IMR-90 (cell line): Measurements from ENCODE around the gene OR6K3. TPM values are rescaled to one million over a fixed set of nuclear protein-coding genes. Genes with fewer than 3 reads are reported as not detected.

Source experiments
- ATAC-seq: fragments of 200-7000 bp; cut with Tn5 transposase; 2 replicates; pipeline ENCODE4 v1.9.1; 2020; ENCODE audit warnings: low read depth, mild to moderate bottlenecking, moderate library complexity
- BruUV-seq: library from RNA; stranded (reverse); fragments of 400-500 nt; replicated peaks from 2 replicates; lab custom pipeline; 2021; lab: Mats Ljungman, UMichigan
- CTCF ChIA-PET: fragments of 300-600 bp; formaldehyde crosslinking; extraction: SDS; loops from one replicate; lab custom pipeline; 2021; ENCODE audit warnings: antibody characterized with exemption; lab: Yijun Ruan, JAX
- POLR2A ChIA-PET: fragments of 300-600 bp; sonication (Branson Sonifier 250); formaldehyde crosslinking; loops from one replicate; lab custom pipeline; 2022; ENCODE audit warnings: antibody characterized with exemption; ENCODE audit not compliant: unreplicated experiment; lab: Charles Lee
- DNase-seq: peaks from one replicate; pipeline ENCODE4 v3.0.0; 2013
- H2AFZ ChIP-seq: replicated peaks from 2 replicates; pipeline ENCODE3; 2013; ENCODE audit warnings: low read length, mild to moderate bottlenecking; ENCODE audit not compliant: poor library complexity
- H2AK5ac ChIP-seq: 2 replicates; pipeline ENCODE4 v1.6.1; 2013; ENCODE audit warnings: low read depth, low read length, inconsistent platforms
- H2AK9ac ChIP-seq: replicated peaks from 2 replicates; pipeline ENCODE3; 2013; ENCODE audit warnings: mild to moderate bottlenecking, low read depth, low read length, moderate library complexity; ENCODE audit not compliant: poor library complexity
- H2BK120ac ChIP-seq: 2 replicates; pipeline ENCODE4 v1.6.1; 2013; ENCODE audit warnings: low read depth, low read length, inconsistent platforms
- H2BK15ac ChIP-seq: 3 replicates; pipeline ENCODE4 v1.6.1; 2013; ENCODE audit warnings: low read depth, low read length, inconsistent platforms
- H2BK20ac ChIP-seq: 2 replicates; pipeline ENCODE4 v1.6.1; 2013; ENCODE audit warnings: low read depth, mild to moderate bottlenecking, inconsistent platforms, low read length, moderate library complexity
- H2BK5ac ChIP-seq: 2 replicates; pipeline ENCODE4 v1.6.1; 2013; ENCODE audit warnings: mild to moderate bottlenecking, low read depth, low read length, inconsistent platforms; ENCODE audit not compliant: poor library complexity, severe bottlenecking
- H3K14ac ChIP-seq: replicated peaks from 2 replicates; pipeline ENCODE4 v1.6.1; 2013; ENCODE audit warnings: low read depth, low read length, inconsistent platforms
- H3K18ac ChIP-seq: 2 replicates; pipeline ENCODE4 v1.6.1; 2013; ENCODE audit warnings: low read depth, low read length, control low read depth
- H3K23ac ChIP-seq: 2 replicates; pipeline ENCODE4 v1.6.1; 2013; ENCODE audit warnings: low read depth, low read length, inconsistent platforms
- H3K27ac ChIP-seq: 2 replicates; pipeline ENCODE4 v1.5.1; 2013; ENCODE audit warnings: mild to moderate bottlenecking, control low read depth, low read length; ENCODE audit not compliant: insufficient read depth
- H3K27me3 ChIP-seq: 2 replicates; pipeline ENCODE4 v1.6.1; 2013; ENCODE audit warnings: low read length; ENCODE audit not compliant: control insufficient read depth, insufficient read depth
- H3K36me3 ChIP-seq: 2 replicates; pipeline ENCODE4 v1.6.1; 2013; ENCODE audit warnings: low read length, mixed read lengths; ENCODE audit not compliant: control insufficient read depth, insufficient read depth
- H3K4ac ChIP-seq: 2 replicates; pipeline ENCODE4 v1.6.1; 2013; ENCODE audit warnings: low read depth, low read length, inconsistent platforms
- H3K4me1 ChIP-seq: 2 replicates; pipeline ENCODE4 v1.6.1; 2013; ENCODE audit warnings: low read length, mixed read lengths; ENCODE audit not compliant: control insufficient read depth, insufficient read depth
- H3K4me2 ChIP-seq: 2 replicates; pipeline ENCODE4 v1.6.1; 2013; ENCODE audit warnings: low read depth, mild to moderate bottlenecking, control low read depth, low read length, moderate library complexity
- H3K4me3 ChIP-seq: 2 replicates; pipeline ENCODE4 v1.5.1; 2013; ENCODE audit warnings: low read depth, mild to moderate bottlenecking, control low read depth, low read length, moderate library complexity; ENCODE audit not compliant: insufficient read depth
- H3K56ac ChIP-seq: 2 replicates; pipeline ENCODE4 v1.6.1; 2013; ENCODE audit warnings: low read length, inconsistent platforms; ENCODE audit not compliant: insufficient read depth; ENCODE audit errors: extremely low read depth
- H3K79me1 ChIP-seq, 2 experiments: 2 replicates each; pipeline ENCODE4 v1.6.1; 2013; ENCODE audit warnings: low read length in 2 of 2, inconsistent platforms in 1 of 2, low read depth in 1 of 2
- H3K9ac ChIP-seq: 2 replicates; pipeline ENCODE4 v1.6.1; 2013; ENCODE audit warnings: low read depth, low read length, control low read depth
- H3K9me1 ChIP-seq: 2 replicates; pipeline ENCODE4 v1.6.1; 2013; ENCODE audit warnings: low read length, inconsistent platforms; ENCODE audit not compliant: insufficient read depth
- H3K9me3 ChIP-seq: 2 replicates; pipeline ENCODE4 v1.6.1; 2013; ENCODE audit warnings: low read length; ENCODE audit not compliant: control insufficient read depth, insufficient read depth
- H4K20me1 ChIP-seq: 2 replicates; pipeline ENCODE4 v1.6.1; 2013; ENCODE audit warnings: low read length, inconsistent platforms; ENCODE audit not compliant: insufficient read depth
- H4K5ac ChIP-seq: 2 replicates; pipeline ENCODE4 v1.6.1; 2013; ENCODE audit warnings: mild to moderate bottlenecking, low read depth, low read length, control low read depth
- H4K8ac ChIP-seq, 2 experiments: 2 replicates each; pipeline ENCODE4 v1.6.1; 2013; ENCODE audit warnings: low read depth in 2 of 2, low read length in 2 of 2, control low read depth in 1 of 2, inconsistent platforms in 1 of 2
- H4K91ac ChIP-seq: 2 replicates; pipeline ENCODE4 v1.6.1; 2013; ENCODE audit warnings: low read depth, low read length, inconsistent platforms; ENCODE audit not compliant: insufficient read depth
- BHLHE40 ChIP-seq: fragments of 150-350 bp; IDR thresholded peaks from 2 replicates; pipeline ENCODE4 v1.6.1; 2016; ENCODE audit warnings: mild to moderate bottlenecking, low read depth, low read length
- CEBPB ChIP-seq: IDR thresholded peaks from 2 replicates; pipeline ENCODE4 v1.6.1; 2012; ENCODE audit warnings: low read depth, low read length, improper control_type of control experiment
- CHD1 ChIP-seq: IDR thresholded peaks from 2 replicates; pipeline ENCODE4 v1.6.1; 2012; ENCODE audit warnings: low read depth, low read length, improper control_type of control experiment
- CTCF ChIP-seq: conservative IDR thresholded peaks from 2 replicates; pipeline ENCODE4 v1.5.1; 2012; ENCODE audit warnings: mild to moderate bottlenecking, low read depth, low read length, improper control_type of control experiment
- MXI1 ChIP-seq: IDR thresholded peaks from 2 replicates; pipeline ENCODE4 v1.6.1; 2012; ENCODE audit warnings: low read depth, mild to moderate bottlenecking, low read length, moderate library complexity, borderline replicate concordance
- POLR2A ChIP-seq: IDR thresholded peaks from 2 replicates; pipeline ENCODE4 v1.6.1; 2012; ENCODE audit warnings: mild to moderate bottlenecking, low read depth, low read length
- RAD21 ChIP-seq: IDR thresholded peaks from 2 replicates; pipeline ENCODE4 v1.6.1; 2012; ENCODE audit warnings: low read length, improper control_type of control experiment
- RFX5 ChIP-seq: IDR thresholded peaks from 2 replicates; pipeline ENCODE4 v1.8.0; 2012; ENCODE audit warnings: low read depth, mild to moderate bottlenecking, low read length, moderate library complexity
- SMC3 ChIP-seq: fragments of 150-350 bp; IDR thresholded peaks from 2 replicates; pipeline ENCODE4 v1.6.1; 2016; ENCODE audit warnings: low read depth, mild to moderate bottlenecking, antibody characterized with exemption, low read length, moderate library complexity
- USF2 ChIP-seq: fragments of 150-350 bp; IDR thresholded peaks from 2 replicates; pipeline ENCODE4 v1.6.1; 2017; ENCODE audit warnings: mild to moderate bottlenecking, antibody characterized with exemption, low read length, low read depth
- WGBS, 2 experiments: methylation state at CpG; one replicate each; pipeline versions ENCODE4 v1.1.5 to v1.1.7; 2013; ENCODE audit warnings: missing lambda C conversion rate in 2 of 2; ENCODE audit not compliant: insufficient read length in 1 of 2; ENCODE audit errors: extremely low coverage in 2 of 2; 5-methylcytosine and 5-hydroxymethylcytosine counted together
- dilution Hi-C: fragments of 300-500 bp; cut with HindIII; formaldehyde crosslinking; loops from one replicate; pipeline ENCODE4 v1.14.3; 2018; ENCODE audit warnings: low sequenced_read_pairs; ENCODE audit not compliant: unreplicated experiment
- in situ Hi-C: fragments of 300-500 bp; cut with MboI; formaldehyde crosslinking; loops from 3 replicates; pipeline ENCODE4 v1.14.3; 2019; ENCODE audit warnings: low sequenced_read_pairs, inconsistent platforms, mixed read lengths
- intact Hi-C: fragments of 100-400 bp; cut with micrococcal nuclease; formaldehyde crosslinking; loops from 2 replicates; pipeline ENCODE4 v1.10.0; 2022
- polyA plus RNA-seq, 3 experiments: library from polyadenylated mRNA; depleted of rRNA; stranded (reverse); fragments of >200 nt; gene quantifications; 2 replicates each; pipeline ENCODE4 v1.2.3, GENCODE V29; 2012; ENCODE audit warnings: low replicate concordance in 1 of 3
- total RNA-seq: library from RNA; depleted of rRNA; stranded (reverse); fragments of >200 nt; gene quantifications from 2 replicates; pipeline ENCODE4 v1.2.3, GENCODE V29; 2012

Gene OR6K3
- total and polyA plus RNA-seq, 2 of the 4 experiments (the other 2 are of a cell fraction) = not detected

- no peak overlapping the region for H3K27ac ChIP-seq
- no peak overlapping the region for H3K56ac ChIP-seq
- CTCF ChIA-PET = no interaction called here
- no peak overlapping the region for H2AFZ ChIP-seq
- dilution Hi-C loops (no loop called here), intact Hi-C loops (no loop called here), in situ Hi-C loops (no loop called here)
- no CpG with 5 or more reads among the region's 1 CpG for WGBS, 2 experiments
- H2AK9ac ChIP-seq = no peak overlapping the region
- H4K5ac ChIP-seq = no peak overlapping the region
- H2BK5ac ChIP-seq = no peak overlapping the region
- no peaks in the 10 kb centered on the region for H4K20me1 ChIP-seq
- H2AK5ac ChIP-seq = no peak overlapping the region
- ATAC-seq (no peak), DNase-seq (no peak)
- no peak overlapping the region for H3K4me3 ChIP-seq
- BruUV-seq = no TSS peak
- POLR2A ChIA-PET = no interaction called here
- H2BK120ac ChIP-seq = no peak overlapping the region
- no peak overlapping the region for H4K8ac ChIP-seq
- no peak for TF ChIP-seq BHLHE40
- no peak for TF ChIP-seq CTCF
- no peak for TF ChIP-seq SMC3
- TF ChIP-seq USF2 = no peak
- no peak for TF ChIP-seq MXI1
- TF ChIP-seq CHD1 = no peak
- TF ChIP-seq CEBPB = no peak
- TF ChIP-seq RAD21 = no peak
- no peak for TF ChIP-seq RFX5
- TF ChIP-seq POLR2A = no peak
- H3K79me1 ChIP-seq = no peaks in the 10 kb centered on the region
- no peaks in the 10 kb centered on the region for H3K27me3 ChIP-seq
- no peak overlapping the region for H3K4me2 ChIP-seq
- H3K36me3 ChIP-seq = no peaks in the 10 kb centered on the region
- no peaks in the 10 kb centered on the region for H3K4me1 ChIP-seq
- H3K18ac ChIP-seq = no peak overlapping the region
- no peaks in the 10 kb centered on the region for H3K9me1 ChIP-seq
- no peak overlapping the region for H4K91ac ChIP-seq
- no peak overlapping the region for H3K9ac ChIP-seq
- H3K23ac ChIP-seq = no peak overlapping the region
- H2BK20ac ChIP-seq = no peak overlapping the region
- H3K14ac ChIP-seq = no peak overlapping the region
- H3K9me3 ChIP-seq = no peaks in the 10 kb centered on the region
- H3K4ac ChIP-seq = no peak overlapping the region
- H2BK15ac ChIP-seq = no peak overlapping the region
Measured at GRCh38 chr1:158714754-158715153, 5.8 kb downstream of the OR6K3 start.
